Naive thymus-derived CD8-positive, alpha-beta T cell (primary cell): ENCODE results near the gene ATP4A. TPM values are rescaled to one million over a fixed set of nuclear protein-coding genes. Genes with fewer than 3 reads are reported as not detected.
"Not testable (repeated sequence)": the region's sequence is repeated elsewhere in the genome, so short reads cannot be mapped to it uniquely, and the experiment has no call there.

ENCODE experiments used
- ATAC-seq, 2 donors: fragments of 150-1000 bp; cut with Tn5 transposase in 1 of 2; sonication (Bioruptor Pico), chemical (Tn5 transposase) in 1 of 2; 1 replicate in 1 of 2; 2 replicates in 1 of 2; pipeline ENCODE4 v1.10.0; 2021; ENCODE audit warnings: mild to moderate bottlenecking in 2 of 2, moderate library complexity in 2 of 2
- POLR2A ChIA-PET: fragments of 350-600 bp; sonication (Branson Sonifier 250); formaldehyde crosslinking; loops from one replicate; lab custom pipeline; 2021; ENCODE audit warnings: antibody characterized with exemption; lab: Charles Lee
- DNase-seq, 10 donors: peaks; one replicate each; pipeline versions ENCODE4 v3.0.0 to v3.0.0-alpha.2; 2020 to 2022
- H3K27ac Mint-ChIP-seq, 10 donors: one replicate each; pipeline ENCODE4 v1.8.0; 2020 to 2022; ENCODE audit warnings: mild to moderate bottlenecking in 10 of 10, mixed read lengths in 10 of 10, moderate library complexity in 4 of 10, inconsistent platforms in 1 of 10
- H3K27me3 Mint-ChIP-seq, 5 donors: one replicate each; pipeline ENCODE4 v1.8.0; 2021 to 2022; ENCODE audit warnings: mixed read lengths in 5 of 5
- H3K36me3 Mint-ChIP-seq, 3 donors: one replicate each; pipeline ENCODE4 v1.8.0; 2020 to 2022; ENCODE audit warnings: mixed read lengths in 3 of 3, mild to moderate bottlenecking in 2 of 3, inconsistent platforms in 1 of 3
- H3K4me1 Mint-ChIP-seq, 4 donors: one replicate each; pipeline ENCODE4 v1.8.0; 2021 to 2022; ENCODE audit warnings: mixed read lengths in 4 of 4
- H3K4me3 Mint-ChIP-seq, 10 donors: one replicate each; pipeline ENCODE4 v1.8.0; 2020 to 2022; ENCODE audit warnings: mild to moderate bottlenecking in 10 of 10, mixed read lengths in 10 of 10, moderate library complexity in 6 of 10, inconsistent platforms in 1 of 10
- H3K9me3 Mint-ChIP-seq, 9 donors: one replicate each; pipeline ENCODE4 v1.8.0; 2020 to 2022; ENCODE audit warnings: mixed read lengths in 9 of 9, mild to moderate bottlenecking in 3 of 9, inconsistent platforms in 1 of 9, moderate library complexity in 1 of 9
- polyA plus RNA-seq, 3 donors: library from polyadenylated mRNA; unstranded; fragments of 300-500 nt; fragmentation: Illumina TruSeq; gene quantifications; one replicate each; pipeline ENCODE4 v1.2.3, GENCODE V29; 2021
- total RNA-seq, 8 experiments: library from RNA in 2 of 8; stranded (reverse) in 2 of 8; gene quantifications; one replicate each; pipeline ENCODE4 v1.2.3 and lab custom pipeline; 2021 to 2026

Gene ATP4A
- total and polyA plus RNA-seq, 5 experiments from 2014 or later, result not detected

- H3K36me3 Mint-ChIP-seq, DNase-seq, H3K9me3 Mint-ChIP-seq, H3K27ac Mint-ChIP-seq, ATAC-seq, POLR2A ChIA-PET, H3K4me1 Mint-ChIP-seq, H3K4me3 Mint-ChIP-seq: not testable (repeated sequence)
- H3K27me3 Mint-ChIP-seq, result peaks cover 4 to 18% (median 14%) of the 10 kb centered on the region in 5 donors
Observed at GRCh38 chr19:35595026-35595425, 31.6 kb upstream of the ATP4A start.

GRCh38 chr19:35592226-35592625 is 28.8 kb upstream of the ATP4A start:
- Mint-ChIP-seq H3K27ac (no peak overlapping the region), H3K4me1 (peaks cover 0 to 3% (median 0%) of the 10 kb centered on the region in 4 donors), H3K36me3 (no peaks in the 10 kb centered on the region), H3K27me3 (peaks cover 4 to 14% (median 10%) of the 10 kb centered on the region in 5 donors), H3K4me3 (no peak overlapping the region), H3K9me3 (no peaks in the 10 kb centered on the region)
- ATAC-seq (peak in 1 of 2 donors; percentile 46), DNase-seq (peak in 4 of 10 donors; percentile 17 to 46 (median 24))
- POLR2A ChIA-PET, result no interaction called here

GRCh38 chr19:35590875-35591274 is 27.4 kb upstream of the ATP4A start:
- DNase-seq (no peak), ATAC-seq (no peak)
- H3K4me3 Mint-ChIP-seq, result no peak overlapping the region
- peaks cover 4 to 23% (median 14%) of the 10 kb centered on the region in 5 donors for H3K27me3 Mint-ChIP-seq
- no peaks in the 10 kb centered on the region for H3K36me3 Mint-ChIP-seq
- no peaks in the 10 kb centered on the region for H3K9me3 Mint-ChIP-seq
- H3K4me1 Mint-ChIP-seq, result peaks cover 0 to 3% (median 0%) of the 10 kb centered on the region in 4 donors
- POLR2A ChIA-PET, result no interaction called here
- no peak overlapping the region for H3K27ac Mint-ChIP-seq

- Mint-ChIP-seq H3K9me3 (no peaks in the 10 kb centered on the region), H3K4me1 (peaks cover 0 to 3% (median 1%) of the 10 kb centered on the region in 4 donors), H3K27me3 (peaks cover 10 to 44% (median 25%) of the 10 kb centered on the region in 5 donors), H3K27ac (no peak overlapping the region), H3K36me3 (no peaks in the 10 kb centered on the region), H3K4me3 (no peak overlapping the region)
- ATAC-seq, result no peak
- POLR2A ChIA-PET, result no interaction called here
- DNase-seq, result no peak
Observed at GRCh38 chr19:35587321-35587720, 23.9 kb upstream of the ATP4A start.

- Mint-ChIP-seq H3K4me3 (no peak within 1 kb of the TSS), H3K4me1 (peaks cover 0 to 3% (median 0%) of the 10 kb centered on the region in 4 donors), H3K27ac (no peak within 1 kb of the TSS), H3K36me3 (no peaks in the 10 kb centered on the region), H3K27me3 (peaks cover 9 to 44% (median 22%) of the 10 kb centered on the region in 5 donors), H3K9me3 (no peaks in the 10 kb centered on the region)
- ATAC-seq (peak in 1 of 2 donors; percentile 65), DNase-seq (peak in 1 of 10 donors; percentile 15)
- POLR2A ChIA-PET, result no interaction called here
Observed at GRCh38 chr19:35585848-35586247, 22.4 kb upstream of the ATP4A start, which contains the start of gene PMIS2. Gene PMIS2 (plus strand): TSS chr19:35586173. CDS start chr19:35586260, 87 bp downstream.

- no peaks in the 10 kb centered on the region for H3K36me3 Mint-ChIP-seq
- DNase-seq (no peak), ATAC-seq (no peak)
- H3K4me1 Mint-ChIP-seq, result peaks cover 0 to 3% (median 0%) of the 10 kb centered on the region in 4 donors
- POLR2A ChIA-PET, result no interaction called here
- H3K9me3 Mint-ChIP-seq, result peaks cover 0 to 5% (median 2%) of the 10 kb centered on the region in 9 donors
- no peak overlapping the region for H3K27ac Mint-ChIP-seq
- peaks cover 16 to 46% (median 28%) of the 10 kb centered on the region in 5 donors for H3K27me3 Mint-ChIP-seq
- H3K4me3 Mint-ChIP-seq, result no peak overlapping the region
Observed at GRCh38 chr19:35582760-35583159, 19.3 kb upstream of the ATP4A start.

GRCh38 chr19:35578707-35579106 is 15.2 kb upstream of the ATP4A start:
- Mint-ChIP-seq H3K27ac (no peak overlapping the region), H3K36me3 (peaks cover 2 to 24% (median 21%) of the 10 kb centered on the region in 3 donors), H3K4me3 (no peak overlapping the region), H3K27me3 (peaks cover 8 to 27% (median 15%) of the 10 kb centered on the region in 5 donors), H3K9me3 (peaks cover 10 to 43% (median 25%) of the 10 kb centered on the region in 9 donors), H3K4me1 (peaks cover 0 to 3% (median 0%) of the 10 kb centered on the region in 4 donors)
- no peak for ATAC-seq
- POLR2A ChIA-PET, result no interaction called here
- no peak for DNase-seq

GRCh38 chr19:35577918-35578317 is 14.5 kb upstream of the ATP4A start:
- Mint-ChIP-seq H3K36me3 (peaks cover 2 to 24% (median 21%) of the 10 kb centered on the region in 3 donors), H3K27me3 (peaks cover 8 to 20% (median 12%) of the 10 kb centered on the region in 5 donors)

GRCh38 chr19:35571406-35571965 is 8.0 kb upstream of the ATP4A start:
- POLR2A ChIA-PET, result no interaction called here
- peaks cover 0 to 17% (median 14%) of the 10 kb centered on the region in 3 donors for H3K36me3 Mint-ChIP-seq
- ATAC-seq (no peak), DNase-seq (no peak)
- no peaks in the 10 kb centered on the region for H3K4me1 Mint-ChIP-seq
- peak overlapping the region in 1 of 10 donors; percentile 35 for H3K27ac Mint-ChIP-seq
- H3K4me3 Mint-ChIP-seq, result no peak overlapping the region
- H3K27me3 Mint-ChIP-seq, result peaks cover 12 to 28% (median 17%) of the 10 kb centered on the region in 5 donors
- peaks cover 4 to 32% (median 18%) of the 10 kb centered on the region in 9 donors for H3K9me3 Mint-ChIP-seq

More at GRCh38 chr19:35577918-35578317, 14.5 kb upstream of the ATP4A start:
- peaks cover 10 to 47% (median 25%) of the 10 kb centered on the region in 9 donors for H3K9me3 Mint-ChIP-seq
- ATAC-seq (no peak), DNase-seq (no peak)
- POLR2A ChIA-PET, result no interaction called here
- no peak overlapping the region for H3K27ac Mint-ChIP-seq
- H3K4me3 Mint-ChIP-seq, result no peak overlapping the region
- H3K4me1 Mint-ChIP-seq, result peaks cover 0 to 3% (median 0%) of the 10 kb centered on the region in 4 donors

GRCh38 chr19:35569281-35569781 is 5.9 kb upstream of the ATP4A start:
- H3K4me3 Mint-ChIP-seq, result no peak overlapping the region

GRCh38 chr19:35566738-35567137 is 3.3 kb upstream of the ATP4A start:
- DNase-seq, result no peak
- POLR2A ChIA-PET, result interaction anchor here (0.6 kb wide), 1 partner anchor 48 kb away, joined by 3 read pairs; no protein-coding TSS in a partner anchor
- Mint-ChIP-seq H3K36me3 (no peaks in the 10 kb centered on the region), H3K27ac (no peak overlapping the region), H3K4me3 (no peak overlapping the region), H3K9me3 (no peaks in the 10 kb centered on the region), H3K4me1 (no peaks in the 10 kb centered on the region), H3K27me3 (peaks cover 19 to 64% (median 45%) of the 10 kb centered on the region in 5 donors)
- no peak for ATAC-seq

More at GRCh38 chr19:35569281-35569781, 5.9 kb upstream of the ATP4A start:
- no peaks in the 10 kb centered on the region for H3K36me3 Mint-ChIP-seq
- H3K27ac Mint-ChIP-seq, result peak overlapping the region in 1 of 10 donors; percentile 67
- H3K4me1 Mint-ChIP-seq, result no peaks in the 10 kb centered on the region
- H3K27me3 Mint-ChIP-seq, result peaks cover 16 to 41% (median 24%) of the 10 kb centered on the region in 5 donors
- H3K9me3 Mint-ChIP-seq, result peaks cover 0 to 10% (median under 1%) of the 10 kb centered on the region in 9 donors
- POLR2A ChIA-PET, result no interaction called here
- ATAC-seq, result no peak
- no peak for DNase-seq

GRCh38 chr19:35565016-35565856 is 1.8 kb upstream of the ATP4A start:
- Mint-ChIP-seq H3K27ac (no peak overlapping the region), H3K4me1 (no peaks in the 10 kb centered on the region), H3K4me3 (no peak overlapping the region), H3K27me3 (peaks cover 19 to 69% (median 49%) of the 10 kb centered on the region in 5 donors), H3K36me3 (no peaks in the 10 kb centered on the region), H3K9me3 (no peaks in the 10 kb centered on the region)
- POLR2A ChIA-PET, result no interaction called here
- ATAC-seq (no peak), DNase-seq (peak in 1 of 10 donors; percentile 19)
